OCI-LY1 (cell line): Measurements from ENCODE around the gene COMMD1.

Experiments
- CTCF ChIP-seq: fragments of 200-600 bp; sonication (generic), shearing (Covaris generic); IDR thresholded peaks from 2 replicates; pipeline ENCODE4 v1.5.1; 2017; ENCODE audit warnings: mild to moderate bottlenecking, antibody characterized with exemption, low read length, moderate library complexity, mixed read lengths
- EZH2 ChIP-seq: fragments of 200-600 bp; sonication (generic), shearing (Covaris generic); IDR thresholded peaks from 2 replicates; pipeline ENCODE4 v1.8.0; 2017; ENCODE audit warnings: borderline replicate concordance, mixed run types, mild to moderate bottlenecking, antibody characterized with exemption, low read length, moderate library complexity, mixed read lengths

GRCh38 chr2:61950571-61951315, 45.3 kb downstream of the COMMD1 start:
- TF ChIP-seq CTCF = no peak
- TF ChIP-seq EZH2 = no peak
